ENCODE measurements around the gene MPDZ. TPM values are rescaled to one million over a fixed set of nuclear protein-coding genes. Genes with fewer than 3 reads are reported as not detected.

MPDZ gene
- total RNA-seq, 3 donors from 2014 or later (not counting 1 experiment from before 2014, with no cell fraction given), result not detected

- no peak for DNase-seq
- H3K36me3 ChIP-seq (ENCODE audit: control insufficient read depth, insufficient read depth, low read length), result no peaks in the 10 kb centered on the region
- no peak for TF ChIP-seq CTCF (IDR thresholded peaks at IDR 0.05)
- Mint-ChIP-seq H3K4me1 (no peaks in the 10 kb centered on the region), H3K36me3 (no peaks in the 10 kb centered on the region), H3K27me3 (ENCODE audit: low read depth in 2 of 2) (no peaks in the 10 kb centered on the region), H3K4me3 (no peak overlapping the region), H3K9me3 (peaks cover 4 to 12% of the 10 kb centered on the region in 2 donors), H3K27ac (no peak overlapping the region)
- no peaks in the 10 kb centered on the region for H3K9me3 ChIP-seq (ENCODE audit: control insufficient read depth, insufficient read depth, low read length)
- intact Hi-C loops (cut with micrococcal nuclease), result no loop called here
- no peak overlapping the region for H3K4me3 ChIP-seq (ENCODE audit: low read length)
- no peak for ATAC-seq
- no peaks in the 10 kb centered on the region for H3K4me1 ChIP-seq (ENCODE audit: control insufficient read depth, insufficient read depth, low read length)
- no peak overlapping the region for H3K27ac ChIP-seq (ENCODE audit: low read length)
- WGBS (ENCODE audit: insufficient coverage), result 89% methylated on average over 1 of the region's 1 CpG
- no peaks in the 10 kb centered on the region for H3K27me3 ChIP-seq (ENCODE audit: control insufficient read depth, insufficient read depth, low read length)
Observed at GRCh38 chr9:13128266-13128860, 151.1 kb downstream of the MPDZ start.

- WGBS (ENCODE audit: insufficient coverage), result 99% methylated on average over 3 of the region's 3 CpGs
- no peaks in the 10 kb centered on the region for H3K4me1 Mint-ChIP-seq
- intact Hi-C loops (cut with micrococcal nuclease), result no loop called here
- Histone ChIP-seq H3K4me3 (ENCODE audit: low read length) (no peak overlapping the region), H3K4me1 (ENCODE audit: control insufficient read depth, insufficient read depth, low read length) (no peaks in the 10 kb centered on the region), H3K27ac (ENCODE audit: low read length) (no peak overlapping the region), H3K9me3 (ENCODE audit: control insufficient read depth, insufficient read depth, low read length) (no peaks in the 10 kb centered on the region), H3K36me3 (ENCODE audit: control insufficient read depth, insufficient read depth, low read length) (no peaks in the 10 kb centered on the region), H3K27me3 (ENCODE audit: control insufficient read depth, insufficient read depth, low read length) (no peaks in the 10 kb centered on the region)
- TF ChIP-seq CTCF (IDR thresholded peaks at IDR 0.05), result no peak
- H3K27ac Mint-ChIP-seq, result no peak overlapping the region
- DNase-seq (no peak), ATAC-seq (no peak)
- H3K27me3 Mint-ChIP-seq (ENCODE audit: low read depth in 2 of 2), result no peaks in the 10 kb centered on the region
- peaks cover 4 to 12% of the 10 kb centered on the region in 2 donors for H3K9me3 Mint-ChIP-seq
- H3K4me3 Mint-ChIP-seq, result no peak overlapping the region
- no peaks in the 10 kb centered on the region for H3K36me3 Mint-ChIP-seq
Observed at GRCh38 chr9:13127131-13127530, 152.4 kb downstream of the MPDZ start.

- no peaks in the 10 kb centered on the region for H3K9me3 ChIP-seq (ENCODE audit: control insufficient read depth, insufficient read depth, low read length)
- no peaks in the 10 kb centered on the region for H3K27me3 Mint-ChIP-seq (ENCODE audit: low read depth in 2 of 2)
- H3K4me3 ChIP-seq (ENCODE audit: low read length), result no peak overlapping the region
Observed at GRCh38 chr9:13125261-13125660, 154.2 kb downstream of the MPDZ start.

More at GRCh38 chr9:13125261-13125660, 154.2 kb downstream of the MPDZ start:
- Histone ChIP-seq H3K27me3 (ENCODE audit: control insufficient read depth, insufficient read depth, low read length) (no peaks in the 10 kb centered on the region), H3K36me3 (ENCODE audit: control insufficient read depth, insufficient read depth, low read length) (no peaks in the 10 kb centered on the region), H3K4me1 (ENCODE audit: control insufficient read depth, insufficient read depth, low read length) (no peaks in the 10 kb centered on the region), H3K27ac (ENCODE audit: low read length) (no peak overlapping the region)
- Mint-ChIP-seq H3K9me3 (peaks cover 10 to 15% of the 10 kb centered on the region in 2 donors), H3K4me1 (no peaks in the 10 kb centered on the region), H3K27ac (no peak overlapping the region), H3K36me3 (no peaks in the 10 kb centered on the region), H3K4me3 (no peak overlapping the region)
- ATAC-seq, result no peak
- no peak for DNase-seq
- intact Hi-C loops (cut with micrococcal nuclease), result no loop called here
- no peak for TF ChIP-seq CTCF (IDR thresholded peaks at IDR 0.05)

All from natural killer cell (primary cell).